ENCODE measurements around the gene MAP2K5.

The MAP2K5 gene

GRCh38 chr15:67813104-67813634, 270.7 kb downstream of the MAP2K5 start:
- no peak for DNase-seq

DNA sequence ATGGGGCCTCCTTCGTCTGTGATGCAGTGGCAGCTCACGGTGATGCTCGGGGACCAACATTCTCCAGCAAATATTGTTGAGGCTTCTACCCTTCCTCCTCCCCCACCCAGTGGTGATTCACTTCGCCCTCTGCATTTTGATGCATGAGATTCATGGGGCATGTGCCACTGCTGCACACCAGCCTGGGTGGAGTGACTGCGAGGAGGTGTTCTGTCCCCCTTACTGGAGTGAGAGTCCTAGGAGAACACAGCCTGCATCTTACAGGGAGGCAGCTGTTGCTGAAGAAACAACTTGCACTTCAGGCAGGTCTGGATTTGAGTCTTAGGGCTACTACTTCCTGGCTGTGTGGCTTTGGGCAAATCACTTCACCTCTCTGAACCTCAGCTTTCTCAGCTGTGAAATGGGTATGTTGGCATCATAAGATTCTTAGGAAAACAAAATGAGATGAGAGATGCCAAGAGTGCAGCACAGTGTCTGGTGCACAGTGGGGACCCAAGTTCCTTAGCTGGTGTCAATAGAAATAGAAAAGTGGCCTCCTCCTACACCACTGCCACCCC, 272.6 kb downstream of the MAP2K5 start:
- DNase-seq: no peak

DNA sequence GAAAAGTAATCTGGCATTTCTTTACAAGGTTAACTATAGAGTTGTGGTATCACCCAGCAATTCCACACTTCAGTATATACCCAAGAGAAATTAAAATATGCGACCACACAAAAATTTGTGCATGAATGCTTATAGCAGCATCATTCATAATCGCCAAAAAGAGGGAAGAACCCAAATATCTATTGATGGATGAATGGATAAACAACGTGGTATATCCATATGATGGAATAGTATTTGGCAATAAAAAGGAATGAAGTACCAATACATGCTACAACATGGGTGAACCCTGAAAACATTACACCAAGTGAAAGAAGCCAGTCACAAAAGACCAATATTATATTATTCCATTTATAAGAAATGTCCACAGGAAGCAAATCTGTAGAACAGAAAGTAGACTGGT, 274.2 kb downstream of the MAP2K5 start:
- no peak for DNase-seq

DNA sequence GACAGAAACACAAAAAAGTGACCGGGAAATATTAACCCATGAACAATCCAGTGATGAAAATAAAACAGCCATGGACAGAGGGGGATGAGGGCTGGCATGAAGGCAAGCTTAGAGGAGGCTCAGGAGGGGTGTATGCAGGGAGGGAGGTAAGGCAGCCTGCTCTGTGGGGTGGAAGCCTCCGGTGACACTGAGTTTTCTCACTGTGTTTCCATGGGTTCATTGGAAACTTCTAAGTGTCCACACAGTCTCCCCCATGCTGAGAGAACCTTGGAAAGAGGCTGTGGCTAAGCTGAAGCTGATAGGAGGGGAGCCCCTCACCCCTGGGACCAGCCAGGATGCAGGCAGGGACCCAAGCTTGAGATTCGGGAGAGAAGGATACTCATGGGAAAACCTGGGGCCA, 276.0 kb downstream of the MAP2K5 start:
- no peak for DNase-seq

- no peak for DNase-seq
Measured at GRCh38 chr15:67819636-67820035, 277.1 kb downstream of the MAP2K5 start.

DNA sequence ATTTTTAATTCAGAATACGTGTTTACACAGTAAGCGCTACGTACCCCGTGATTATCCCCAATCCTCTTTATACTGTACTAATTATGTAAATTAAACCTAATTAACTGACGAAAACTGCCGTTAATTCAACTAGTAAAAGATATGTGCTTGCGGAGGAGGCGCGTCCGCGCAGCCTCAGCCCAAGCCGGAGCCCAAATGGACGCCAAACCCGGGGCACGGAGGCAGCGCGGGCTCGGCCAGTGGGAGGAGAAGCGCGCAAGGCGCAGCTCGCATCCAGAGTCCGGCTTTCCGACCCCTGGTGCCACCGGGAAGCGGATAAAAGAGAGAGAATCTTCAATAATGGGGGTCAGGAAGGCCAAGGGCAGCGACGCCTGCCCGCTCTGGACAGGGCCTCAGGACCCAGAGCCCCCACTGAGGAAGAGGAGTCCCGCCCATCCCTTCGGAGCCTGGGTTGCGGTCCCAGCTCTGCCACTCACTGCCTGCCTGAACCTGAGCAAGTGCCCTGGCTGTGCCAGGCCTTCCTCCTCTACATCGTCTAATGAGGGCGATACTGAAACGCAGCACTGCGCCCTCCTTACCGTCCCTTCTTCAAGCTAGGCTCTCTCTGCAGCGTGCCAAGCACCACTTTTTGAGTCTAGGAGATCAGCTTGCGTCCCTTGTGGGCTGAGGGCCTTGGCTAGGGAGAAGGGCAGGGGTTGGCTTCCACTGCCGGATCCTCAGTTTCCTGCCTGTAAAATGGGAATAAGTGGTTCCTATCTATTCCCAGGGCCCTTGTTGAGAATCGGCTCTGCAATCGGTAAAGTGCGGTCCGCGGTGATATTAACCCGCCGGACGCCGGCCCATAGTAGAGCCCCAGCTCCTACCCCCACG, 277.9 kb downstream of the MAP2K5 start:
- DNase-seq: no peak

DNA sequence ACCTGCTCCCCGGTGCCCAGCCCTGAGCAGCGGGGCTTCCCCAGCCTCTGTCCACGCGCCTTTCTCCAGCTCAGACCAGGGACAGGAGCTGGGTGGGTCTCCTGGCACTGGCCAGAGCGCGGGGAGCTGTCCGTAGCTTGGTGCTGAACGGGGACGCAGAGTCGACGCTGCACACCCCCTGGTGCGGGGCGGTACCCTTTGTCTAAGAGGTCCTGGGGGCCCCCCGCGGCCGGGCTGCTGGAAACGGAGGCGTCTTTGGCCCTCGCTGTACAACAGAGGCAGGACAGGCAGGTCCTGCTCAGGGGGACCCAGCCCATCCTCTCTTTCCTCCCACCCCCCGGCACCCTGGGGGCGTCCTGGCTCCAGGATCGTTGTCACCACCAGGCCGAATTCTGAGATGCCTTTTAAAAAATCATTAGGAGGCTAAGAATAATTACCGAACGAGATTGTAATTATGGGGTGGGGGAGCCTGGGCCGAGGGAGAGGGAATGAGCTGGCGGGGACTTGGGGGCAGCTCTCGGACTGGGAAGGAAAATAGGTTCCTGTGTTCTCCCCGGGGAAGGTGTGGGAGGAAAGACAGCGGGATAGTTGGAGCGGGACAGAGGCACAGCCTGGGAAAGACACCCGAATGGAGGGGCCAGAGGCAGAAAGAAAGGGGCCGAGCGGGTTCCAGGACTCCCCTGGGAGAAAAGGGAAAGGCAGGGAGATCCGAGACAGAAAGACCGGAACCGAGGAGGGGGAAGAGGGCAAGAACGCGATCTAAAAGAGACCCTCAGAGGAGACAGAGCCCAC, 278.7 kb downstream of the MAP2K5 start:
- DNase-seq: peak; percentile 24

GRCh38 chr15:67821784-67822440, 279.4 kb downstream of the MAP2K5 start:
- no peak for DNase-seq

GRCh38 chr15:67822537-67823313, 280.2 kb downstream of the MAP2K5 start:
- no peak for DNase-seq

DNA sequence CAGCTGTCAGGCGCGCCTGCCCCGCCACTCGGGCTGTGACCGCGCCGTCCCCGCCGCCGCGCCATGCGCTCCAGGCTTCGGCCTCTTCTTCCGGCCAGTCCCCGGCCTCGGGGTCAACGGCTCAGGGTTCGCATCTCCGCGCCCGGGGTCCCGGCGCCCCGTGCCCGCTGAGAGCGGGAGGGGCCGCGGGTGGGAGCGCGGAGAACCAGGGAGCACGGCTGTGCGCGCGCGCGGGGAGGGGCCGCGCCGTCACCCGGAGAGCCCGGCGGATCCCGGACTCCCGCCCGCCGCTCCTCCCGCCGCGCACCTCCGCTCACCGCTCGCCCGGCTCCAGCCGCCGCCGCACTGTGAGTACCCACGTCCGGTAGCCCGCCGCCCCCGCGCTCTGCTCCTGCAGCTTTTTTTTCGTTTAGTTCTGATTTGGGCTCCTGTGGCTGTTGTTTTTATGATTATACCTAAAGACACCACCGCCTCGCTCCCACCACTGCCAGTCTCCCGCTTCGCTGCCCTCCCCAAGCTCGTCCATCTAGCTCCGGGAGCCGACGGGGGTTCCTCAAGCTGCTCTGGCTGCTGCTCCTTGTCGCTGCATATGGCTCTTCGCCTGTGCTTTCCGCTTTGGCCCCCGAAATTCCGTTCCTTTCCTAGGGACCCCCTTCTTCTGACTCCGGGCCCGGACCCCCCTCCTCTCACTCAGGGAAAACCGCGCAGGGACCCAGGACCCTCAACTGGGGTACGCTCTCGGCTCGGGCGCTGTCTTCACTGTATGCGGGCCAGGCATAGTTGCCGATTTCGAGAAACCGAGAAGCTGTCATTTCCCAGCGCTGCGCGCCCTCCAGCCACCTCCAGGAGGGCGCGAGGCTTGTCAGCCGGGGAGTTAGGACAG, 281.1 kb downstream of the MAP2K5 start:
- no peak for DNase-seq

- DNase-seq: no peak
Measured at GRCh38 chr15:67824197-67824968, 281.9 kb downstream of the MAP2K5 start.

- DNase-seq: no peak
Measured at GRCh38 chr15:67824976-67825880, 282.7 kb downstream of the MAP2K5 start, which contains the start of gene SKOR1. TSS of gene SKOR1 (plus strand) at chr15:67825509. CDS start at chr15:67825603, 94 bp downstream.

GRCh38 chr15:67825881-67826716, 283.6 kb downstream of the MAP2K5 start:
- no peak for DNase-seq

DNA sequence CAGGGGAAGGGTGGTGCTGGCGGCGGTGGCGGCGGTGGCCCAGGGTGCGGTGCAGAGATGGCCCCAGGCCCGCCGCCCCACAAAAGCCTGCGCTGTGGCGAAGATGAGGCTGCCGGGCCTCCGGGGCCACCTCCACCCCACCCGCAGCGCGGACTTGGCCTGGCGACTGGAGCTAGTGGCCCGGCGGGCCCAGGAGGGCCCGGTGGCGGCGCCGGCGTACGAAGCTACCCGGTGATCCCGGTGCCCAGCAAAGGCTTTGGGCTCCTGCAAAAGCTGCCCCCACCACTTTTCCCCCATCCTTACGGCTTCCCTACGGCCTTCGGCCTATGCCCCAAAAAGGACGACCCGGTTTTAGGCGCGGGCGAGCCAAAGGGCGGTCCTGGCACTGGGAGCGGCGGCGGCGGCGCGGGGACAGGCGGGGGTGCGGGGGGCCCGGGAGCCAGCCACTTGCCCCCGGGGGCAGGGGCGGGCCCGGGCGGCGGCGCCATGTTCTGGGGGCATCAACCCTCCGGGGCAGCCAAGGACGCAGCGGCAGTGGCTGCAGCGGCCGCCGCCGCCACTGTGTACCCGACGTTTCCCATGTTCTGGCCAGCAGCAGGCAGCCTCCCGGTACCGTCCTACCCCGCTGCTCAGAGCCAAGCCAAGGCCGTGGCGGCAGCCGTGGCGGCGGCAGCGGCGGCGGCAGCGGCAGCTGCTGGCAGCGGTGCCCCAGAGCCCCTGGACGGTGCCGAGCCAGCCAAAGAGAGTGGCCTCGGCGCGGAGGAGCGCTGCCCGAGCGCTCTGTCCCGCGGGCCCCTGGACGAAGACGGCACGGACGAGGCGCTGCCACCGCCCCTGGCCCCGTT, 284.4 kb downstream of the MAP2K5 start:
- no peak for DNase-seq

- no peak for DNase-seq
Measured at GRCh38 chr15:67827562-67828277, 285.2 kb downstream of the MAP2K5 start.

- no peak for DNase-seq
Measured at GRCh38 chr15:67828278-67828968, 285.9 kb downstream of the MAP2K5 start.

Data from HCEC 1CT (cell line).